H1 (cell line): Measurements from ENCODE around the gene ARHGAP8.

Source experiments
- CEBPB ChIP-seq: IDR thresholded peaks from 2 replicates; pipeline ENCODE4 v1.6.1; 2012; ENCODE audit warnings: low read depth, low read length
- CTCF ChIP-seq, 3 experiments: IDR thresholded peaks; 1 replicate in 2 of 3; 2 replicates in 1 of 3; pipeline versions ENCODE4 v1.5.1 to v1.6.1; 2011; ENCODE audit warnings: low read length in 3 of 3, mild to moderate bottlenecking in 3 of 3, inconsistent platforms in 2 of 3, low read depth in 1 of 3, moderate library complexity in 1 of 3; ENCODE audit not compliant: insufficient read depth in 1 of 3; ENCODE audit errors: control extremely low read depth in 1 of 3
- EP300 ChIP-seq, 2 experiments: IDR thresholded peaks; 1 replicate in 1 of 2; 2 replicates in 1 of 2; pipeline ENCODE4 v1.6.1; 2011 to 2012; ENCODE audit warnings: low read depth in 2 of 2, low read length in 2 of 2, mild to moderate bottlenecking in 2 of 2, borderline replicate concordance in 1 of 2, inconsistent platforms in 1 of 2, moderate library complexity in 1 of 2
- EZH2 ChIP-seq: fragments of 200-600 bp; sonication (generic); IDR thresholded peaks from 2 replicates; pipeline ENCODE4 v1.7.1; 2012; ENCODE audit warnings: low read depth, mild to moderate bottlenecking, moderate library complexity, low read length, inconsistent platforms; ENCODE audit not compliant: severe bottlenecking
- KDM1A ChIP-seq: fragments of 200-600, 300-600 bp; sonication (generic); IDR thresholded peaks from 2 replicates; pipeline ENCODE4 v1.7.1; 2016; ENCODE audit warnings: mild to moderate bottlenecking, low read length, borderline replicate concordance
- PHF8 ChIP-seq: fragments of 200-600 bp; sonication (generic); conservative IDR thresholded peaks from 2 replicates; pipeline ENCODE4 v1.7.1; 2012; ENCODE audit warnings: low read depth, mild to moderate bottlenecking, inconsistent platforms, low read length, moderate library complexity
- POLR2A ChIP-seq, 2 experiments: IDR thresholded peaks; 1 replicate in 1 of 2; 2 replicates in 1 of 2; pipeline ENCODE4 v1.6.1; 2011; ENCODE audit warnings: low read depth in 2 of 2, low read length in 2 of 2, mild to moderate bottlenecking in 2 of 2; ENCODE audit errors: control extremely low read depth in 1 of 2
- ZNF274 ChIP-seq: IDR thresholded peaks from 2 replicates; pipeline ENCODE4 v1.7.0; 2012; ENCODE audit warnings: low read length, borderline replicate concordance; ENCODE audit errors: extremely low read depth

- TF ChIP-seq CTCF (IDR thresholded peaks at IDR 0.05; ENCODE audit: control extremely low read depth in 1 of 3, insufficient read depth in 1 of 3, low read depth in 1 of 3, low read length in 3 of 3): no peak
- no peak for TF ChIP-seq EP300 (IDR thresholded peaks at IDR 0.05; ENCODE audit: borderline replicate concordance in 1 of 2, low read depth in 2 of 2, low read length in 2 of 2)
- no peak for TF ChIP-seq EZH2
- TF ChIP-seq KDM1A: no peak
- TF ChIP-seq ZNF274: no peak
- peak in 1 of 2 experiments; percentile 41; a peak in 1 of 3 replicates for TF ChIP-seq POLR2A (IDR thresholded peaks at IDR 0.05; ENCODE audit: control extremely low read depth in 1 of 2, low read depth in 2 of 2, low read length in 2 of 2)
- peak; percentile 34; the same call in 1 of the 2 replicates for TF ChIP-seq PHF8
- no peak for TF ChIP-seq CEBPB
These were observed at the start of gene ARHGAP8 for GRCh38 chr22:44752285-44753188.
